Measurements from ENCODE around the gene VMAC.

VMAC gene

GRCh38 chr19:5953680-5954213 is 49.1 kb downstream of the VMAC start:
- DNase-seq: peak; percentile 42

GRCh38 chr19:5954293-5954692 is 49.6 kb downstream of the VMAC start:
- no peak for DNase-seq

GRCh38 chr19:5955636-5955935 is 50.9 kb downstream of the VMAC start:
- DNase-seq: no peak

GRCh38 chr19:5956323-5956722 is 51.7 kb downstream of the VMAC start:
- DNase-seq: no peak

- no peak for DNase-seq
These were observed 52.1 kb downstream of the VMAC start for GRCh38 chr19:5956728-5957127.

GRCh38 chr19:5957170-5957569 is 52.5 kb downstream of the VMAC start:
- no peak for DNase-seq

GRCh38 chr19:5958074-5958850 is 53.6 kb downstream of the VMAC start:
- DNase-seq: no peak

- DNase-seq: no peak
These were observed 54.1 kb downstream of the VMAC start for GRCh38 chr19:5958851-5959122.

GRCh38 chr19:5959260-5960004 is 54.8 kb downstream of the VMAC start:
- DNase-seq: no peak
